ENCODE results near the gene COL4A3.
"Not testable (repeated sequence)": the region's sequence is repeated elsewhere in the genome, so short reads cannot be mapped to it uniquely, and the experiment has no call there.

Gene COL4A3

DNA sequence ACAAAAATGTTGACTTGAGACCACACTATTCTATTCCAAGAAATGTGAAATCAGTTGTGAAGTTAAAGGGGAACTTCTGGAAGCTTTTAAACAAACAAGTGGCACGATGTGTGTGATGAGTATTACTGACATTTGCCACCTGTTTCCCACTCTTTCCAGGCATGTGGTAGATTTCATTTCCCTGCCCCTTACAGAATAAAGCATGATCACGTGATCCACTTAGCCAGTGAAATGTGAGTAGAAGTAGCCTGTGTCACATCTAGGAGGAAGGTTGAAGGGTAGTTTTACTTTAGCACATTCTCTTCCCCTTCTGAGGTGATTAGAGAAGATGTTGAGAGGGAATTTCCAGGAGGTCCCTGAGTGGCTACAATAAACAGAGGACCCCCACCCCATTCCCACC, 4.3 kb upstream of the COL4A3 start:
- DNase-seq: no peak

DNA sequence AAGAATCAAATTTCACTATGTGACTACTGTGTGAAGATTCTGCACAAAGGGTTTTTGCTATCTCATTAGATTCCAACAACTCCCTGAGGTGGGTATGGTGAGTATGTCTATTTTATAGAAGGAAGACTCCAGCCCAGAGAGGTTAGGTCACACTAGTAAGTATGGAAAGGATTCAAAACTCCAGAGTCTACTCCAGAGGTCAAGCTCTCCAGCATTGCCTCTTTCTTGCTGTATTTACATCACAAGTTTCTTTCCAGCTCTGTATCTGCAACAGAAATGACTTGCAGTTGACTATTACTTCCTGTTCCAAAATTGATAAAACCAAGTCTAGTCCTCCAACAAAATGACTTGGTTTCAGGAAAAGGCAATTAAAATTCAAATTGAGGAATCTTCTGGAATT, 2.5 kb upstream of the COL4A3 start:
- no peak for DNase-seq

DNA sequence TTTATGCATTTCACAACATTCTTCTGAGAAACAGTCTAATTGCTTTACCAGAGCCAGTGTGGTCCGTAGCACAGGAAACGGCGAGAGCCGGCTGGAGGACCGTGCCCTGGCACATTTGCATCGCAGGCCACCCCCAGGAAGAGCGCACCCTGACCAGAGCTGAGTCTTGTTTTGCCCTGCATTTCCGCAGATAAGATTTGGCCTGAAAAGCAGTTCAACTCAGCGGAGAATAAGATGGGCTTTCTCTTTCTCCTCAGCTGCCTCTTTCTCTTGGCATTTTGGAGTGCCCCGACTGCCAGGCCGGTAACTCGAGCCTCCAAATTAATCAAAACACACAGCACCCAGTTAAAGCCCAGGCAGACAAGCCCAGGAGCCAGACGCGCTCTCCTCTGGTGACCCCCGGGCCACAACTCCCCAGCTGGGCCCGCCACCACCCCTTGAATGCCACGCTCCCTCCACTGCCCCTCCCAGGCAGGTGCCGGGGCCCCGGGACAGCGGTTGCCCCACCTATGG, 883 bp upstream of the COL4A3 start:
- DNase-seq: no peak

DNA sequence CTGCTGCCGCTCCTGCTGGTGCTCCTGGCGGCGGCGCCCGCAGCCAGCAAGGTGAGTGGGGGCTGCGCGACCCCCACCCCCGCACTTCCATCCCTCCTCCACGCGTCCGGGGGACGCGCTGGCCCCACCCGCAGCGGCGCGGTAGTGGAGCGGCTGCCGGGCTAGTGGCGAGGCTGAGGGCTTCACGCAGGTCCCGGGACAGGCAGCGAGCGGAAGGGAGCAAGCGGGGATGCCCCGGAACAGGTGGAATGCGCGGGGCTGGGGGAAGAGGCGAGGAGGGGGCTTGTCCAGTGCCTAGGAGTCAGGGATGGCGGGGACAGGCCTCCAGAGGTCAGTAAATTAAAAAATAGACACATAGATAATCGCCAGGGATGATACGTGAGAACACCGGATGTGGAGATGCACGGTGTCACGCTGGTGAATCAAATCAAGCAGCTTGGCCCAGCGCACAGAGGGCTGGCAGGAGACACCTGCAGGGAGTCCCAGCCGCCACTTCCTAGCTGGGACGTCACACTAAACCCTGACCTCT, 403 bp downstream of the COL4A3 start:
- no peak for DNase-seq

DNA sequence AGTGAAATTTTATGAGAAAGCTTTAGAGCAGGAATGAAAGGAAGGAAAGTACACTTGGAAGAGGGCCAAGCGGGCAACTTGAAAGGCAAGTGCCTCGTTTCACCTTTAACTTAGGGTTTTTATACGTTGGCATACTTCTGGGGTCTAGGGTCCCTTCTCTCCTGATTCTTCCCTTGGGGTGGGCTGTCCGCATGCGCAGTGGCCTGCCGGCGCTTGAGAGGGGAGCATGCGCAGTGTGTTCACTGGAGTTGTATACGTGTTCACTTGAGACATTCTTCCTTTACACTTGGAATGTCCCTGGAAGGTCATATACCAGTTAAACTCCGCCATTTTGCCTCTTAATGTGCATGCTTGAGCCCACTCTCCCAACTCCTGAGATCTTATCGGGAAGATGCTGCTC, 7.4 kb downstream of the COL4A3 start:
- DNase-seq: not testable (repeated sequence)

DNA sequence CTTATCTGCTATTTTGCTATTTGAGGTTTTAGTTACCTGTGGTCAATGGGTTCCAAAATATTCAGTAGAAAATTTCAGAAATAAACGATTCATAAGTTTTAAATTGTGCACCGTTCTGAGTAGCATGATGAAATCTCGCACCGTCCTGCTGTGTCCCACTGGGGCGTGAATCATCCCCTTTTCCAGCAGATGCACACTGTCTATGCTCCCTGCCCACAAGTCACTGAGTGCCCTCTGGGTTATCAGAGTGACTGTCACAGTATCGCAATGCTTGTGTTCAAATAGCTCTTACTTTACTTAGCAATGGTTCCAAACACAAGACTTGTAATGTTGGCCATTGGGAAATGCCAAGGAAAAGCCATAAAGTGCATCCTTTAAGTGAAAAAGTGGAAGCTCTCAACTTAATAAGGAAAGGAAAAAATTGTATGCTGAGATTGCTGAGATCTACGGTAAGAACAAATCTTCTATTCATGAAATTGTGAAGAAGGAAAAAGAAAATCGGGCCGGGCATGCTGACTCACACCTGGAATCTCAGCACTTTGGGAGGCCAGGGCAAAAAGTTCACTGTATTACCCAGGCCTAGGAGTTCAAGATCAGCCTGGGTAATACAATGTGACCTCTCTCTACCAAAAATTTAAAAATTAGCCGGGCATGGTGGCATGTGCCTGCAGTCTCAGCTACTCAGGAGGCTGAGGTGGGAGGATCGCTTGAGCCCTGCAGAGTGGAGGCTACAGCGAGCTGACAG, 13.3 kb downstream of the COL4A3 start:
- DNase-seq: no peak

DNA sequence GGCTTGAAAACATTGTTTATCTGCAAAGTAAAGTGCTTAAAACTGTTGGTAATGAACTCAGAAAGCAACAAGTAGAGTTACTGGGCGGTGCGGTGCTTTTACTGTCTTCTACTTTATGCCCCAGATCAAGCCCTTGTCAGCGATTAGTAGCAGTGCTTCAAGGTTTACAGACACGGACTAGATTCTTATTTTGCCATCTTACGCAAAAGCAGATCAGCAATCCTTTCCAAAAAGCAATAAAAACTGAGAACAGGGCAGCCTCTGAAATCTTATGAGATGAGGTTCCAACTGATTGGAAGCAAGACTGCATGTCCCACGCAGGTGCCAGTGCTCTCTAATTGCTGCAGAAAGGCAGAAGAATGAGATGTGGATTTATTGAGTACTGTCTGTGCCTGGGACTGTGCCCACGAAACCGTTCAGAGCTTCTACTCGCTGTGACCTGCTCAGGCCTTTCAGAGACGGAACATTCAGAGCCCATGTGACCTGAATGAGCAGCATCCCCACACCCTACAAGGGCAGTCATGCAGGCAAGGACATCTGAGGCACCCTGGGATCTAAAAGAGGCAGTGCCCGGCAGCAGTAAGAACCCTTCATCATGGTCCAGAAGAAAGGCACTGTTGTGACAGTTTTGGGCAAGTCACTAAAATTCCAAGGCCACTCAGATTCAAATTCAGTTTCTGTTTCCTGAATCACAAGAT, 15.7 kb downstream of the COL4A3 start:
- DNase-seq: no peak

DNA sequence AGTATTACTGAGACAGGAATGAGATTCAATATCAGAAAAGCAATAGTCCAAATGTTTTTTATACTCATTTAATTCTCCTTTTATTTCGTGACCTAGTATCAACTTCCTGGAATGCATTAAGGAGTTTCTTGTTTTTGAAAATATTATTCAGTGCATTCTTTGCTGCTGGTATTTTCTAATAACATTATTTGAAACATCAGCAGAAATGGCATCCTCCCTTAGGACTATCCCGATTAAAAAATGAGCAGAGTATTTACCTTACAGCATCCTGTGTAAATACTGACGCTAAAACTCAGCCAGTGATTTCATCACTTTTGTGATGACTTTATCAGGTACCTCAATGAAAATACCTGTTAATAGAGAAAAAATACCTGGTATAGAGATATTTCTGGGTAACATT, 16.3 kb downstream of the COL4A3 start:
- no peak for DNase-seq

DNA sequence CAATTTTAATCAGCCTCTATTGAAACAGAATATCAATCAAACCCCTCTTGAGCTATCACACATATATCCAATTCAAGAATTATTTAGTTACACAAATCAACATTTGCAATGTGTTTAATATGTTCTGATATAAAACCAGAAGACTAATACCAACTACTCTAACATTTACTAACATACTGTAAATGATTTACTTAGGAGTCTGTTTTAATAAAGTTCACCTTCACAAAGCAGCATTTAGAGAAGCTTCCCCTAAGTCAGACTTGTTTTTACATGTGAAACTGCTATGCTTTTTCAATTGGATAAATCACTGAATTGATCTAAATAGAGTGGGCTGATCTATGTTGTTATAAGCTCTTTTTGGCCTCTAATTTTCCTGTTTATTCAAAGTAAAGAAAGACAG, 18.3 kb downstream of the COL4A3 start:
- no peak for DNase-seq

DNA sequence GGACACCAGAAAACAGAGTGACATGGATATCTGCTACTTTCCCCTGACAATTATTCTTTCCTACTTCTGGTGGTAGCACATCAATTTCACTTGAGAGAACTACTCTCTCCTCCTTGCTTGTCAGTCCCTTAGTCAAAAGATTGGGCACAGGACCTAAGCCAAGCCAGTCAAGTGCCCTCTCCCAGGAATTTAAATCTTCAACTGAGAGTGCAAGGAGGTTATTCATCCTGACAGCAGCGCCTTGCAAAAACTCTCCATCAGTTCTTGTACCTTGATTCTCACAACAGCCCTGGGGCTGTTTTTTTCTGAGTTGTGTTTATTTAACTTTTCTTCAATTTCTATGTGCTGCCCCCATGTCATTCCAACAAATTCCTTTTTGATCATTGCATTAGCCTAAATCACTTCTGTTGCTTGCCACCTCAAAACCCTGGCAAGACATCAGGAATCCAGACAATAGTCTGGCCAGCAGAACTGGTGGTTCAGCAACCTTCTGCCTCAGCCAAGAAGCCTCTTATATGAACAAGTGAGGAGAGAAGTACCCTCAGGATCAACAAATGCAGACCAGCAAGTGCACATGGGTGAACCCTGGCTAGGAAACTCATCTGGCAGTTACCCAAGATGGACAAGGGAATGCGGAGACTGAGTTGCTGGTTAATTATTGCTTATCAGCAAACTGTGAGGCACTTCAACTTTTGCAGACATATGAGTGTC, 19.4 kb downstream of the COL4A3 start:
- DNase-seq: no peak

DNA sequence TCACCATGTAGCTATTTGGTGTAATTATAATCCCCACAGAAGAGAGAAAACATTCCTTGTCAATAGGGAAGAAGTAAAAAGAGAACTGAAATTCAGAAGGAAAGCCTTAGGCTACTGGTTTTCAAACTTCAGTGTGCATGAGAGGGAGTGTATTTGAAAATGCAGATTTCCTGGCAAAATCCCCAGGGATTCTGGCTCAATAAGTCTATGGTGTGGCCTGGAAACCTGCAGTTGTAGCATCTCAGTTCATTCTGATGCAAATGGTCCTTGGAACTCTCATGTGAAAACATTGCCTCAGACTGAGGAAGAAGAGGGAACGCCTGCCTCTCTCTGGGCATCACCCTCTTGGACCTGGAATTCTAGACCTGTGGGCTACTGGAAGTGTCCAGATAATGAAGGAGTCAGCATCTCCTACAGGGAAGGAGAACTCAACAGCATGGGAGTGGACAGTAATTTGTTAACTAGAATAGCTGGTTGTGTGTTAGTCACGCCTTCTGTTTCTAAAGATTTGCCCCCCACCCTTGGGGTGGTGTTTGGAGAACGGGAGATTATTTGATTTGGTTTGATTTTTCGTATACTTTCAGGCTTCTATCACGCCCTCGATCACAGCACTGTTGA, 21.3 kb downstream of the COL4A3 start:
- DNase-seq: no peak

DNA sequence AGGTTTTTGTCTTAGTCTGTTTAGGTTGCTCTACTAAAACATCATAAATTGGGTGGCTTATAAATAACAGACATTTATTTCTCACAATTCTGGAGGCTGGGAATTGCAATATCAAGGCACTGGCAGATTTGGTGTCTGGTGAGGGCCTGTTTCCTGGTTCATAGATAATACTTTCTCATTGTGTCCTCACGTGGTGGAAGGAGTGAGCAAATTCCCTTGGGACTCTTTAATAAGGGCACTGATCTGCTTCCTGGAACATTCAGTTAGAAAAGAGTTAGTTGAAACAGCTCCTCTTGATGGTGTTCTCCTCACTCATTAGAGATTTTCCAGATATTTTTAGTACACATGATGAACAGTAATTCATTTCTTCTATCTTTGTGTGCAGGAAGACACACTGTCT, 22.3 kb downstream of the COL4A3 start:
- no peak for DNase-seq

DNA sequence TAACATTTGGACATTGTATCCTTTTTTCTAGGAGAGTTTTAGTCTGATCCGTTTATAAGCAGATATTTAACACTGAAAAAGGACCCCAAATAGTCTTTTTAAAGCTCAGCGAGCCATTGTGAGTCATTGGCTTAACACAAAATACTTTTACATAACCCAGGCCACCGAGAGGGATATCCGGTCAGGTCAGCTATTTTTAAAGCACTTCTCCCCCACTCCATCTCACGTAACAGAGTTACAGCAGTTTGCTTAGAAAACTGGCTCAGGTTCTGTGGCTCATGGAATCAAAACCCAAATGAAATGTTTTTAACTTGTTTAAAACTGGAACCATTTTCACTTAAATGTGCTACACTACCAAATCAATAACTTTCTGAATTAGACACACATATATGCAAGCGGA, 23.9 kb downstream of the COL4A3 start:
- no peak for DNase-seq

DNA sequence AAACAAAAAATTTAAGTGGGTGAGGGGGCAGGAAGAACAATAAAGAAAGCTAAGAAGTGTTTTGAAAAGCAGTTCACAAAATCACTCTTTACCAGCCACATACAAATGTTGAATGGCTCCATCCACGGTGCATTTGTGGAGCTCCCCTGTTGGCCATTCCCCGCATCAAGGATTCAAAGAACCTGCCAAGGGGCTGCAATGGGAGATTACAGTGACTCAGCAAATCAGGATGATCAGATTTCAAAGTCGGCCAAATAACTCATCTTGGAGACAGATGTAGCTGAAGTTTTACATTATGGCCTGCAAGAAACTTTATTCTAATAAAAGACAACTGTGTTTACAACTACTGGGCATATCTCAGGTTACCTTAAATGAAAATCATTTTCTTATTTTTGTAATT, 26.9 kb downstream of the COL4A3 start:
- DNase-seq: no peak

DNA sequence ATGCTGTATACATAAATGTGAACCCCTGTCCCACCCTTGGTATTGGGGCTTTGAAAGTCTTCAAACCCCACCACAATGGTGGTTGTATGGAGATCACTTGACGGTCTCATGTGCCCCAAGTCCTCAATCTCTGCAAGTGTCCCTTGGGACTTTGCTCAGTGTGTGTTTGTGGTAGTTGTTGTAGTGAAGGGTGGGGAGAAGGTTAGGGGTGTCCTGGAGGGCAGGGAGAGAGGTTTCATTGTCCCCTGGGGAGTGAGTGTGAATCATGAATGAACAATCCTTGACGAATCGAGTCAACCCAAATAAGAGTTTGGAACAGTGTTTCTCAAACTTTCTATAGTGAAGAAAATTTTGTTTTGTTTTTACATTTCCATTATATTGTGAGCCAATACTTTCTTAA, 28.1 kb downstream of the COL4A3 start:
- no peak for DNase-seq

DNA sequence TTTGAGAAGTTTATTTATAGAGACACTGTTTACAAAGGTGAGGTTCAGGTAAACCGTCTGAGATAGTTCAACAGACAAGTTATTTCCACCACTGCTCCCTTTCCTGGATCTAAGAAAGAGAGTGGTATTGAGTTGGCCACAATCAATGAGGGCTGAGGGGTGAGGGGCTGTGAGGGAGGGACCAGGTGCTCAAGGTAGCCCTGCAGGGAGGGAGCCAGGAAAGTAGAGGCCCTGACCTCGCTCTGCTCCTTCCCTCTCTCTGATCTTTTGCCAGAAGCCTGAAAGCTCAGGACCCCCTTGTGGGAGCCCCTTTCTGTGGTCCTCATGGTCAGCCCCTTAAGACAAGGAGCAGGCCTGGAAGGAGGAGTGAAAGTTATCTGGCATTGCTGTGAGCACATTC, 29.8 kb downstream of the COL4A3 start:
- no peak for DNase-seq

DNA sequence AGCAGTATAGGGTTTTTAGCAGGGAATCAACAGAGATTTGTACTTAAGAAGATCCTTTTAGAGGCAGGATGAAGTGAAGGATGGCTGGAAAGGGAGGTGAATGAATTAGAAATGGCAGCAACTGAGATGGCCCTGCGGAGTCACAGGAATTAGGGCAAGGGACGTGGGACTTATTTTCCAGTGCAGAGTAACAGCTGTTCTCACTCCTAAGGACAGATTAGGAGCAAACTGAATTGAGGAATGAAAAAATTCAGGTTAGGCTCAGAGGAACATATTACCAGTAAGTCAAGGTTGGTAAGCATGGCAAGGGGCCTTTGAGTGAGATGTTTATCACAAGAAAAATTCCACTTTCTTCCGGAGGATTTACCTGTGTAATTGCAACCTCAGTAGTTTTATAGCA, 34.4 kb downstream of the COL4A3 start:
- DNase-seq: no peak

DNA sequence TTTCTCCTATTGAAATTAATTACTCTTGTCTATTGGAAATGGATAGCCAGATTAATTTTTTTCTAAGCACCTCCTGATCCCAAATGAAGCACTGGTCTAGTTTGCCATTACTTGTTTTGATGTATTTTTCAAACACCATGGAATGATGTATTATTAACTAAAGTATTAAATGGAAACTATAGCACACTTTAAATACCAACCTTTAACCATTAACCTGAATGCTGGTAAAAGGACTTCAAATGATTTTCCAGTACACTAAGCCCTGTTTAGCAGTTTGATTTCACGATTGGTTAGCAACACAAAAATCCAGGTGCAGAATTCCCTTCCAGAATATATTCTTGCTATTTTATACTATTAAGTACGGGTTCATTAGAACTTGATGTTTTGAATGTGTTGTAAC, 37.3 kb downstream of the COL4A3 start:
- DNase-seq: no peak

DNA sequence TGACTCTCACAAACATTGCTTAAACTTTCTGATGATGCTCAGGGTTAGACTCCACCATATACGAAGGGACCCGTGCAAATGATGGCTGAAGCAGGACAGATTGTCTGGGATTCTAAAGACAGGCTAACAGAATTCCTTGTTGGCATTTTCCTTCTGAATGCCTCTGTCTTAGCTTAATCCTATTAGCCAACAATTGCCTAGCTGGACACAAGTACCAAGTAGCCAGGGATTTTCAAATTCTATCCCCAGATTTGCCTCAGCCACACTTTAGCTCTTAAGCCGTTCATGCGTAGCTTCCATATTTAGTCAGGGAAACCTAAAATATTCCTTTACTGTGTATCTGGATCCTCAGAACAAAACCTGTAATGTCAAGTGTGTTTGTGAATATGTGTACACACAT, 40.0 kb downstream of the COL4A3 start:
- no peak for DNase-seq

DNA sequence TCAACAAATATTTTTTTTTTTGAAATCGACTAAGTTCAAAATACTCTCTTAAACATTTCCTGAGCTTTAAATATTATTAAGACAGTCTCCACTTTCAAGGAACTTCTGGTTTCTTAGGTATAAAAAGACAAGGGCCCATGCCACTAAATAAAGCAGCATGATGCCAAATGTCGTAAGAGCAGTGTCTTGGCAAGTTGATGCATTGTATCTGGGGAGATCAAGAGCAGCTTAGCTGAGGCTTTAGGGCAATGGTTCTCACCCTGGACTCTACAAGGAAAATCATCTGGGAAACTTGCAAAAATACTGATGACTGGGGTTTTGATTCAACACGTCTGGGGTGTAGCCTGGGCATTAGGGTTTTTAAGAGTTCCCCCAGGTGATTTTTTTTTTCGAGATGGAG, 41.3 kb downstream of the COL4A3 start:
- no peak for DNase-seq

DNA sequence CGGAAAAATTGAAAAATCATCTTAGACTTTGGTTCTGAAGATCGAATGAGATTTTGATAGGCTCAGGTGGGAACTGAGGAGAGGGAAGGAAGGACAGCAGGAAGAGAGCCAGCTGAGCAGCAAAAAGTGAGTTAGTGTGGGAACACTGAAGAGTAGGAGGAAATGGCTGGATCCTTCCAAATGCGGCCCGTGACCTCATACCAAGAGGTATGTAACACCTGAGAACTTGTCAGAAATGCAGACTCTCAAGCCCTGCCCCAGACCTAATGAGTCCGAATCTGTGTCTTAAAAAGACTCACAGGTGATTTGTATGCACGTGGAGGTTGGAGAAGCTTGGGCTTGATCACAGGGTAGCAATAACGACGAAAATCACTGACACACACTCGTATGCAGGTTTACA, 42.0 kb downstream of the COL4A3 start:
- DNase-seq: no peak

DNA sequence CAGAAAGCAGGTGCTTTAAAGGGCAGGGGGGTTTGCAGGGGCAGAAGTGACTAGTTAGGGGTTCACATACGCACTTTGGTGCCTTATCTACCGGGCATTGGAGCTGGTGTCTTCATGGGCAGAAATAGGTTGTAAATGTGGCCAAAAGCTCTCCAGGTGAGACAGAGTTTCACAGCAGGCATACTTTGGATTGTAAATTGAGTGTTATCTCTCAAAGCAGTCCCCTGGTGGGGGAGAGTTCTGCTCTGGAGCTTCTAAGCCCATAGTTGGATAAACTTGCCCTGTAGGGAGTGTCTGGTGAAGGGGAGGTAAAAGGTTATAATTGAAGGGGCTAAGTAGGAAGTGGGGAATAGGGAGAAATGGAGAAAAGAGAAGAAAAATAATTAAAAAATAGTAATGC, 43.1 kb downstream of the COL4A3 start:
- DNase-seq: no peak

DNA sequence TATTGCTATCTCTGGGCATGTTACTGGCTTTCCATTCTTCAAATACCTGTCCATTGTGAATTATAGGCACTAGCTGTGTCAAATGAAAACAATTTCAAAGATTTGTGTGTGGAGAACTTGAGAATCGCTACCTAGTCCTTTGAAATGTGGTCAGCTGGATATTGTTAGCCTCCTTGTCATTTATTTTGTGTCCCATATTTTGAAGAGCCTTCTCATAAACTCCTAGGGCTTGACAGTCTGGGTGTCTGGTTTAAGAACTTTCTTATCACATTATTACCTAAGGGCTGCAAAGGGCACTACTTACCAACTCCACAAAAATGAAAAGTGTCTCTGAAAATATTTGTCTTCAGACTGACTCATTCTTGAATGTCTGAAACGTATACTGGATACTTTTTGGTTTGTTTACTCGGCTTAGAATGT, 50.2 kb downstream of the COL4A3 start:
- DNase-seq: no peak

All from CD4-positive, alpha-beta T cell treated with Interleukin-15 for 1 hour (primary cell).